GM23248 (cell line): ENCODE results near the gene GPR162.

Experiments
- EZH2 ChIP-seq: fragments of 200-600 bp; sonication (generic); IDR thresholded peaks from 2 replicates; pipeline ENCODE4 v1.6.1; 2018; ENCODE audit warnings: antibody characterized with exemption, mild to moderate bottlenecking; ENCODE audit not compliant: insufficient read depth, poor library complexity, severe bottlenecking
- EZH2phosphoT487 ChIP-seq: fragments of 200-600 bp; sonication (generic); IDR thresholded peaks from 2 replicates; pipeline ENCODE4 v1.6.1; 2018; ENCODE audit warnings: antibody characterized with exemption, moderate library complexity, mild to moderate bottlenecking, low read depth; ENCODE audit not compliant: insufficient read depth

GRCh38 chr12:6860942-6861341 lies 39.3 kb downstream of the GPR162 start:
- TF ChIP-seq EZH2 = no peak
- no peak for TF ChIP-seq EZH2phosphoT487
